B cell (primary cell): Measurements from ENCODE around the gene TEX54. TPM values are rescaled to one million over a fixed set of nuclear protein-coding genes. Genes with fewer than 3 reads are reported as not detected.

ENCODE experiments used
- ATAC-seq: fragments of 200-7000 bp; cut with Tn5 transposase; one replicate; pipeline ENCODE4 v1.10.0; 2021; ENCODE audit warnings: low read depth, mild to moderate bottlenecking, moderate number of reproducible peaks, moderate library complexity
- CTCF ChIA-PET: fragments of 350-600 bp; sonication (Branson Sonifier 250); formaldehyde crosslinking; loops from one replicate; lab custom pipeline; 2021; ENCODE audit warnings: antibody characterized with exemption, inconsistent platforms; lab: Charles Lee
- POLR2A ChIA-PET: fragments of 350-600 bp; sonication (Branson Sonifier 250); formaldehyde crosslinking; loops from one replicate; lab custom pipeline; 2021; ENCODE audit warnings: antibody characterized with exemption; lab: Charles Lee
- DNase-seq: peaks from one replicate; pipeline ENCODE4 v3.0.0; 2013
- H2AFZ ChIP-seq: 2 replicates; pipeline ENCODE4 v1.6.1; 2012; ENCODE audit warnings: mild to moderate bottlenecking, low read depth, low read length; ENCODE audit not compliant: insufficient read depth, poor library complexity, severe bottlenecking
- H3K27ac ChIP-seq, 2 donors: 1 replicate in 1 of 2; 2 replicates in 1 of 2; pipeline ENCODE4 v1.5.1; 2012 to 2013; ENCODE audit warnings: low read length in 2 of 2, mild to moderate bottlenecking in 2 of 2, moderate library complexity in 1 of 2
- H3K27me3 ChIP-seq, 4 experiments: fragments of 200-600 bp in 1 of 4; sonication (generic) in 1 of 4; replicated peaks in 1 of 4; 1 replicate in 2 of 4; 2 replicates in 2 of 4; pipeline versions ENCODE4 v1.6.1 to v1.7.0; 2013 to 2016; ENCODE audit warnings: low read length in 3 of 4, mild to moderate bottlenecking in 2 of 4, mixed read lengths in 1 of 4, moderate library complexity in 1 of 4; ENCODE audit not compliant: insufficient read depth in 4 of 4, control insufficient read depth in 3 of 4; ENCODE audit errors: control extremely low read depth in 1 of 4
- H3K36me3 ChIP-seq, 2 experiments: replicated peaks in 1 of 2; 1 replicate in 1 of 2; 2 replicates in 1 of 2; pipeline versions ENCODE4 v1.6.1 to v1.7.1; 2013; ENCODE audit warnings: low read length in 1 of 2; ENCODE audit not compliant: insufficient read depth in 2 of 2, control insufficient read depth in 1 of 2; ENCODE audit errors: control extremely low read depth in 1 of 2, extremely low read depth in 1 of 2
- H3K4me1 ChIP-seq, 2 donors: fragments of 200-600 bp in 1 of 2; sonication (generic) in 1 of 2; 1 replicate in 1 of 2; 2 replicates in 1 of 2; pipeline versions ENCODE4 v1.5.1 to v1.6.1; 2013 to 2017; ENCODE audit warnings: low read length in 2 of 2; ENCODE audit not compliant: control insufficient read depth in 2 of 2, insufficient read depth in 2 of 2
- H3K4me2 ChIP-seq: replicated peaks from 2 replicates; pipeline ENCODE3; 2012; ENCODE audit warnings: mild to moderate bottlenecking, low read depth, low read length; ENCODE audit not compliant: poor library complexity, severe bottlenecking
- H3K4me3 ChIP-seq, 5 experiments: fragments of 200-600 bp in 1 of 5; sonication (generic) in 1 of 5; 1 replicate in 3 of 5; 2 replicates in 2 of 5; pipeline versions ENCODE4 v1.5.1 to v1.7.0; 2011 to 2016; ENCODE audit warnings: low read length in 4 of 5, mild to moderate bottlenecking in 4 of 5, low read depth in 2 of 5, control low read depth in 1 of 5, moderate library complexity in 1 of 5; ENCODE audit not compliant: insufficient read depth in 1 of 5; ENCODE audit errors: control extremely low read depth in 1 of 5, extremely low read depth in 1 of 5
- H3K79me2 ChIP-seq: fragments of 200-600 bp; sonication (generic); one replicate; pipeline ENCODE4 v1.6.0; 2016; ENCODE audit warnings: low read length; ENCODE audit not compliant: control insufficient read depth, insufficient read depth
- H3K9ac ChIP-seq: fragments of 200-600 bp; sonication (generic); 2 replicates; pipeline ENCODE4 v1.6.1; 2017; ENCODE audit warnings: mild to moderate bottlenecking, low read length, moderate library complexity
- H3K9me3 ChIP-seq, 3 donors: one replicate each; pipeline versions ENCODE4 v1.6.1 to v1.7.1; 2013; ENCODE audit warnings: low read length in 2 of 3; ENCODE audit not compliant: control insufficient read depth in 2 of 3, insufficient read depth in 1 of 3; ENCODE audit errors: control extremely low read depth in 1 of 3
- H4K20me1 ChIP-seq: 2 replicates; pipeline ENCODE4 v1.6.0; 2012; ENCODE audit warnings: mild to moderate bottlenecking, low read length; ENCODE audit not compliant: insufficient read depth, control insufficient read depth, poor library complexity, severe bottlenecking
- H3K27ac Mint-ChIP-seq: one replicate; pipeline ENCODE4 v1.8.0; 2021; ENCODE audit warnings: mixed read lengths
- H3K27me3 Mint-ChIP-seq: one replicate; pipeline ENCODE4 v1.8.0; 2021; ENCODE audit warnings: mixed read lengths
- H3K4me1 Mint-ChIP-seq: one replicate; pipeline ENCODE4 v1.8.0; 2021; ENCODE audit warnings: mixed read lengths
- H3K4me3 Mint-ChIP-seq: one replicate; pipeline ENCODE4 v1.8.0; 2021; ENCODE audit warnings: mixed read lengths
- H3K9me3 Mint-ChIP-seq: one replicate; pipeline ENCODE4 v1.8.0; 2022; ENCODE audit warnings: mixed read lengths; ENCODE audit not compliant: insufficient read depth
- CTCF ChIP-seq: fragments of 200-600 bp; IDR thresholded peaks from one replicate; pipeline ENCODE4 v1.8.0; 2022; ENCODE audit warnings: antibody characterized with exemption, mild to moderate bottlenecking
- EZH2 ChIP-seq: IDR thresholded peaks from 2 replicates; pipeline ENCODE4 v1.6.1; 2012; ENCODE audit warnings: borderline replicate concordance, low read depth, mild to moderate bottlenecking, moderate library complexity, low read length; ENCODE audit not compliant: insufficient read depth, poor library complexity, severe bottlenecking
- WGBS: methylation state at CpG from one replicate; pipeline ENCODE4 v1.1.5; 2013; ENCODE audit warnings: missing lambda C conversion rate; ENCODE audit not compliant: insufficient coverage; 5-methylcytosine and 5-hydroxymethylcytosine counted together
- intact Hi-C: fragments of 100-400 bp; cut with micrococcal nuclease; formaldehyde crosslinking; loops from one replicate; pipeline ENCODE4 v1.10.0; 2022
- polyA plus RNA-seq: library from polyadenylated mRNA; depleted of rRNA; stranded (reverse); fragments of >200 nt; gene quantifications from 2 replicates; pipeline ENCODE4 v1.2.3, GENCODE V29; 2012
- total RNA-seq, 2 donors: library from RNA; stranded (reverse); fragments of 120-200 nt in 1 of 2; gene quantifications; 1 replicate in 1 of 2; 2 replicates in 1 of 2; pipeline versions ENCODE4 v1.2.3 to v1.2.4, GENCODE V29; 2013 to 2022

TEX54 gene
- total and polyA plus RNA-seq, 2 donors (not counting 1 experiment from before 2014, with no cell fraction given), result 1.1 TPM; not detected in 1

- Histone ChIP-seq H3K4me3 (no peak overlapping the region), H3K79me2 (peaks cover 26% of the 10 kb centered on the region), H3K27me3 (no peaks in the 10 kb centered on the region), H2AFZ (no peak overlapping the region), H3K4me2 (no peak overlapping the region), H3K27ac (no peak overlapping the region), H3K36me3 (peaks cover 9 to 64% of the 10 kb centered on the region in 2 experiments), H3K4me1 (no peaks in the 10 kb centered on the region), H3K9ac (no peak overlapping the region), H4K20me1 (peaks cover 20% of the 10 kb centered on the region), H3K9me3 (no peaks in the 10 kb centered on the region)
- no peaks in the 10 kb centered on the region for H3K9me3 Mint-ChIP-seq
- peaks cover 7% of the 10 kb centered on the region for H3K4me1 Mint-ChIP-seq
- TF ChIP-seq EZH2 (no peak), CTCF (no peak)
- CTCF ChIA-PET, result no interaction called here
- no peak overlapping the region for H3K4me3 Mint-ChIP-seq
- POLR2A ChIA-PET, result interaction anchor here (0.9 to 1.0 kb wide), 2 partner anchors 8 to 17 kb away, joined by 3 read pairs; no protein-coding TSS in a partner anchor
- DNase-seq, result no peak
- H3K27me3 Mint-ChIP-seq, result no peaks in the 10 kb centered on the region
- ATAC-seq, result no peak
- WGBS, result 100% methylated on average over 2 of the region's 3 CpGs
- intact Hi-C loops, result no loop called here
- no peak overlapping the region for H3K27ac Mint-ChIP-seq
Measured at GRCh38 chr11:62823677-62824076, 9.0 kb downstream of the TEX54 start.

GRCh38 chr11:62817129-62817528 is 15.5 kb downstream of the TEX54 start:
- no peak overlapping the region for H3K4me3 ChIP-seq
- H4K20me1 ChIP-seq, result peaks cover 6% of the 10 kb centered on the region
- H3K9me3 ChIP-seq, result no peaks in the 10 kb centered on the region
- no peak overlapping the region for H3K9ac ChIP-seq
- 92% methylated on average over 3 of the region's 4 CpGs for WGBS
- H3K4me2 ChIP-seq, result no peak overlapping the region
- no peak overlapping the region for H3K27ac Mint-ChIP-seq
- DNase-seq, result no peak
- H3K27me3 Mint-ChIP-seq, result no peaks in the 10 kb centered on the region
- intact Hi-C loops, result no loop called here
- TF ChIP-seq CTCF (no peak), EZH2 (no peak)
- peaks cover 0 to 24% of the 10 kb centered on the region in 2 experiments for H3K36me3 ChIP-seq
- no peak overlapping the region for H3K4me3 Mint-ChIP-seq
- H3K4me1 Mint-ChIP-seq, result no peaks in the 10 kb centered on the region
- CTCF ChIA-PET, result interaction anchor here (0.6 kb wide), 1 partner anchor 936 kb away, joined by 3 read pairs; no protein-coding TSS in a partner anchor
- H2AFZ ChIP-seq, result no peak overlapping the region
- no peak for ATAC-seq
- no peaks in the 10 kb centered on the region for H3K27me3 ChIP-seq
- H3K9me3 Mint-ChIP-seq, result no peaks in the 10 kb centered on the region
- POLR2A ChIA-PET, result no interaction called here
- H3K4me1 ChIP-seq, result no peaks in the 10 kb centered on the region
- no peaks in the 10 kb centered on the region for H3K79me2 ChIP-seq
- H3K27ac ChIP-seq, result no peak overlapping the region
